AG08396 (cell line): ENCODE results near the gene TVP23A.
"Not testable (repeated sequence)": the region's sequence is repeated elsewhere in the genome, so short reads cannot be mapped to it uniquely, and the experiment has no call there.

Experiments used
- DNase-seq: peaks from one replicate; pipeline ENCODE4 v3.0.0; 2012; ENCODE audit warnings: low spot score, mixed read lengths

Gene TVP23A

GRCh38 chr16:10745841-10746240, 72.8 kb downstream of the TVP23A start:
- no peak for DNase-seq

DNA sequence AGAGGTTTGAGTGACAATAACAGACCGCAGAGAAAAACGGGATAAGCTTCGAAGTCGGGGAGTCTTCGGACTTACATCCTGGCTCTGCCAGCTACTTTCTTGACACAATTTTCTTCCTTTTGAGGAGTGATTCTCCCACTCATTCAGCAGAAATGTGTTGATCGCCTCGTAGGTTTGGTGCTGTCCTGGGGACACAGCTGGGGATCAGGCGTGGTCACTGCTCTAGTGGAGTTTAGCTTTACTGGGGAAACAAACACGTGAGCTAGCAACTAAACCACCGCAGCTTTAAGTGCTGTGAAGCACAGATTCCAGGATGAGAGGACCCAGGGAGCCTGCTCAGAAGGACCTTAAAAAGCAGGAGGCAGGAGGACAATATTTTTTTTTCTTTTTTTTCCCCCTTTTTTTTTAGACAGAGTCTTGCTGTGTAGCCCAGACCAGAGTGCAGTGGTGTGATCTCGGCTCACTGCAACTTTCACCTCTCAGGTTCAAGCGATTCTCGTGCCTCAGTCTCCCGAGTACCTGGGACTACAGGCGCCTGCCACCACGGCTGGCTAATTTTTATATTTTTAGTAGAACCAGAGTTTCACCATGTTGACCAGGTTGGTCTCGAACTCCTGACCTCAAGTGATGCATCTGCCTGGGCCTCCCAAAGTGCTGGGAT, 74.1 kb downstream of the TVP23A start:
- DNase-seq = peak; percentile 38

DNA sequence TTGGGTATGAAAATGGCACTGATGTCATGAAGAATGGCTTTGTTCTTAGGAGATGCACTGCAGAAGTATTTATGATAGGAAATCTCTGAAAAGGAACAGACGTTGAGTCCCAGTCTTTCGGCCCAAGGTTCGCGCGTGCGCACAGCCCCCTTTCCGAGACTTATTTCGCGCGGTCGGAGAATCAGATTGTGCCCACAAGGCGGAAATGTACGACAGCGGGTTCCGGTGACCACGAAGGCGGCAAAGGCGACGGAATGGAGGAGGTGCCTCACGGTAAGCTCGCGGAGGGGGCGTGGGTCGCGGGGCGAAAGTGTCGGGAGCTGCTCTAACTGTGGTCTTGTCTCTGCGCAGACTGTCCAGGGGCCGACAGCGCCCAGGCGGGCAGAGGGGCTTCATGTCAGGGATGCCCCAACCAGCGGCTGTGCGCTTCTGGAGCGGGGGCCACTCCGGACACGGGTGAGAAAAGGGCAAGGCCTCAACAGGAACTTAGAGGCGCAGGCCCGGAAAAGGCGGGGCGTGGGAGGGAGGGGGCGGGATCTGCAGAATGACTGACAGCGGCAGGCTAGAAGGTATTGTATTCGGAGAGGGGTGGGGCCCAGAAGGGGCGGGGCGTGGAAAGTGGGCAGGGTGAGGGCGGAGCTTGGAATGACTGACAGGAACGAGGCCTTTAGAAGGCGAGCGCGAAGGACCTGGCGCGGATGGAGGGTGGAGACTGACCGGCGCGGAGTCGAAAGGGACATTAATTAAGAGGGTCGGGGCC, 74.8 kb downstream of the TVP23A start, which contains the start of gene NUBP1:
NUBP1 (plus strand) TSS at position 233 of the 760 bp plus-strand sequence; CDS start at position 255, 22 bp downstream.
- peak; percentile 96 for DNase-seq

DNA sequence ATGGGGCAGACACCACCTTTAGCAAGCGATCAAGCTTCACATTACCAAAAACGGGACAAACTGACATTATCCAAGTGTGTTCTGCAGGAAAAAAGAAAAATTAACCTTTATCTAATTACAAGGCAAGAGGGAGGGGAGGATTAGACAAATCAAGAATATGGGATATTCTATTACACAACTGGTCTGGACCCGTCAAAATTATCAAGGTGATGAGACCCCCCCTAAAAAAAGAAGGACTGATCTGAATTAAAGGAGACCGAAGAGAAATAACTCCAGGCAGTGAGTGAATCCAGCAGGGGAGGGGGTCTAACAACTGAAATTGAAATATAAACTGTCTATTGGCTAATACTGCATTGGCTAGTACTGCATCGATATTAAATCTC, 75.4 kb downstream of the TVP23A start:
- DNase-seq = no peak

- DNase-seq = no peak
These were observed 76.8 kb downstream of the TVP23A start for GRCh38 chr16:10741844-10742243.

- DNase-seq = not testable (repeated sequence)
These were observed 77.3 kb downstream of the TVP23A start for GRCh38 chr16:10741249-10741648.

DNA sequence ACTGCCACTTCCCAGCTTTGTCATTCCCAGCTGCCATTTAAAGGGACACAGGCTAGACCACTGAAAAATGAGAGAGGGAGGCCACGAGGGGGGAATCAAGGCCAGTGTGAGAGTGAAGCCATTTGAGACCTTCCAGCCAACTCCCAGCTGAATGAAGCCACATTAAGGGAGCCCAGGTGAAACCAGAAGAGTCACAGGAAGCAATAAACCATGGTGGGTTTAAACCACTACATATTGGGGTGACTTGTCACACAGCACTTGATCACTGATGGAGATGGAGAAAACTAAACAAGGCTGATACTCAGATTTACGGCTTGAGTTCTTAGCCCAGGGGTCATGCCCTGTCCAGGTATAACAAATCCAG, 77.8 kb downstream of the TVP23A start:
- no peak for DNase-seq

- DNase-seq = no peak
These were observed 78.4 kb downstream of the TVP23A start for GRCh38 chr16:10740000-10740844.

- DNase-seq = no peak
These were observed 80.1 kb downstream of the TVP23A start for GRCh38 chr16:10738231-10739077.

DNA sequence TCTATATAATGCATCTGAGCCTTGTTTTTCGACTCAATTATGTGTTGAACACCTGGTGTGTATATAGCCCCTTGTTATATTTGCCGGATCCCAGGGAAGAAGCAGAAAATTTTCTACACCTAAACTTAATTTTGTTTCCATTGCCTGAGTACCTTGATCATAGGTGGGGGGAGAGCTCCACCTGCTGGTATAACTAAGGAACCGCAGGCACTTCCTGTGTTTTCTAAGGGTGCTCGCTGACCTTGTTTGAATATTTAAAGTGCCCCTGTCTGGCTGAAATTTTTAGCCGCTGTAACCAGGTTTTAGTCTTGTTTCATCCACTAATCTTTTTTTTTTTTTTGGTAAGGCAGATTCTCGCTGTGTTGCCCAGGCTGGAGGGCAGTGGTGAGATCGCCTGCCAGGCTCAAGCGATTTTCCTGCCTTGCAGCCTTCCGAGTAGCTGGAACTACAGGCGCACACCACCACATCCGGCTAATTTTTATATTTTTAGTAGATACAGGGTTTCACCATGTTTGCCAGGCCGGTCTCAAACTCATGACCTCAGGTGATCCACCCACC, 81.4 kb downstream of the TVP23A start:
- DNase-seq = peak; percentile 67

DNA sequence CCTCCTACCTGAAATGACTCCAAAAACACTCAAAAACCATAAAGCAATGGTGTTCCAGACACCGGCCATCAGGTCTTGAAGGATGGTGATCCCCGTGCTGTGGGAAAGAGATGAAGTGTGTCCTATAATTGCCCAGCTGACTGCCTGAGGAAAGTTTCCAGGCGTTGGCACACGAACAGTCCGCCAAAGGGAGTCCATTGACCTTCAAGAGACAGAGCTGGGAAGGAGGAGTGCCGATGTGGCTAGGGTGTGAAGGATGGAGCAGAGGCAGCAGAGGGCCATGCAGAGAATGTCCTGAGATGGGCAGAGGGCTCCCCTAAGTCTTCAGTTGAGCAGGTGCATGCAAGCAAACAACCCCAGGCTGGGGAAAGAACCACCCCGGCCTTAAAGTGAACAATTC, 86.8 kb downstream of the TVP23A start:
- DNase-seq = no peak

DNA sequence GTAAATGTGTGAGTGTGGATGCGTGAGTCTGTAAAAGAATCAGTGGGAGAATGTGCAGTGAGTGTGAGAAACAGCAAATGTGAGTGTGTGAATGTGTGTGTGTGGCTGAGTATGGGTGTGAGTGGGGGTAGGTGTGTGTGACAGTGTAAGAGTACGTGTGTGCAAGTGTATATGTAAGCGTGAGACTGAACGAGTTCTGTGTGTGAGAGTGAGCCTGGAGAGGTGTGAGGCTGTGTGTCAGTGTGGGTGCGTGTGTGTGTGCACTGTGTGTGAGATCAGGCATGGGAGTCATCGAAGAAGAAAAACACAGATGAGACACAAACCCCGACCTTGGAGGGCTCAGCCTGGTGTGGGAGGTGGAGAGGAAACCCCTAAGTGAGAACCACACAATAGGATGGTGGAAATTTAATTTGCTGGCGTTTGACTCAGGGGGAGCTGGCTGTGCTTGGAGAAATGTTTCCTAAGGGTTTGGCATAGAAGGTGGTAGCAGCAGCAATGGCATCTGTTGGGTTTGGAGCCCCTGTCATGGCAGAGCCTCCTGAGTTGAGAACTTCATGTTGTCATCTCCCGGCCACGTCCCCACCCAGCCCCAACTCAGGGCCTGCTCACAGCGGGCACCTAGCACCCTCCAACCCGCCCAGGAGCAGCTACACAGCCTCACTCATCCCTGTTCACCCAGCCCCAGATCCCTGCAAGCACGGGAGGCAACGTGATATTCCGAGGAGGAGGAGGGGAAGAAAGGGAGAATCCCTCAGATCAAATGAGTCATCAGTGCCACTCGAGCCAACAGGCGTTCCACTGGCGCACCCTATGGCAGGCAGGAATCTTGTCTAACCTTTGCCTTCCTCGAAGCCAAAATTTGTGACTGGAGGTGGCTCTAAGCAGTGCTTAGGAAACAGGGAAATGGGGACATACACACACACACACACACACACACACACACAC, 89.2 kb downstream of the TVP23A start:
- DNase-seq = no peak

GRCh38 chr16:10728003-10728887, 90.3 kb downstream of the TVP23A start:
- DNase-seq = no peak
